LNCAP (cell line): Measurements from ENCODE around the gene GMDS.

Experiments
- TF ChIP-seq, protein P1 (sequence below): fragments of 450-650 bp; IDR thresholded peaks from 2 replicates; pipeline ENCODE4 v1.5.1; 2017; ENCODE audit warnings: mild to moderate bottlenecking

GMDS gene

DNA sequence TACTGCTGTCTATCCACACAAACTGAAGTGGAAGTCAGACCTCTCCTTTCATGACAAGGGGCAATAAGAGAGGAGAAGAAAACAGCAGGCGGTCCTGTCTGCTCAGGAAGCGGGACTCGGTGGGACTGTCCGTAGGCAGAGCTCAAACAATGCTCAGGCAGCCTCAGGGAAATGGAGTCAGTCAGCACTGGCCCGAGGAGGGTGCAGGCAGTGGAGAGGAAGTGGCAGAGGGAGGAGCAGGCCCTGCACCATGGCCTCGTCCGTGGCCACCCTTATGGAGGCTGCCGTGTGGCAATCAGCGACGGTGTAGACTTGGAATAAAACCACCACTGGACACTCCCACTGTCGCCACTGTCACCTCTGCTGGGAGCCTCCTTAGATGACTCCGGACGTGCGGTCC, 616.1 kb downstream of the GMDS start:
- TF ChIP-seq, protein P1, sequence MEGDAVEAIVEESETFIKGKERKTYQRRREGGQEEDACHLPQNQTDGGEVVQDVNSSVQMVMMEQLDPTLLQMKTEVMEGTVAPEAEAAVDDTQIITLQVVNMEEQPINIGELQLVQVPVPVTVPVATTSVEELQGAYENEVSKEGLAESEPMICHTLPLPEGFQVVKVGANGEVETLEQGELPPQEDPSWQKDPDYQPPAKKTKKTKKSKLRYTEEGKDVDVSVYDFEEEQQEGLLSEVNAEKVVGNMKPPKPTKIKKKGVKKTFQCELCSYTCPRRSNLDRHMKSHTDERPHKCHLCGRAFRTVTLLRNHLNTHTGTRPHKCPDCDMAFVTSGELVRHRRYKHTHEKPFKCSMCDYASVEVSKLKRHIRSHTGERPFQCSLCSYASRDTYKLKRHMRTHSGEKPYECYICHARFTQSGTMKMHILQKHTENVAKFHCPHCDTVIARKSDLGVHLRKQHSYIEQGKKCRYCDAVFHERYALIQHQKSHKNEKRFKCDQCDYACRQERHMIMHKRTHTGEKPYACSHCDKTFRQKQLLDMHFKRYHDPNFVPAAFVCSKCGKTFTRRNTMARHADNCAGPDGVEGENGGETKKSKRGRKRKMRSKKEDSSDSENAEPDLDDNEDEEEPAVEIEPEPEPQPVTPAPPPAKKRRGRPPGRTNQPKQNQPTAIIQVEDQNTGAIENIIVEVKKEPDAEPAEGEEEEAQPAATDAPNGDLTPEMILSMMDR: no peak

DNA sequence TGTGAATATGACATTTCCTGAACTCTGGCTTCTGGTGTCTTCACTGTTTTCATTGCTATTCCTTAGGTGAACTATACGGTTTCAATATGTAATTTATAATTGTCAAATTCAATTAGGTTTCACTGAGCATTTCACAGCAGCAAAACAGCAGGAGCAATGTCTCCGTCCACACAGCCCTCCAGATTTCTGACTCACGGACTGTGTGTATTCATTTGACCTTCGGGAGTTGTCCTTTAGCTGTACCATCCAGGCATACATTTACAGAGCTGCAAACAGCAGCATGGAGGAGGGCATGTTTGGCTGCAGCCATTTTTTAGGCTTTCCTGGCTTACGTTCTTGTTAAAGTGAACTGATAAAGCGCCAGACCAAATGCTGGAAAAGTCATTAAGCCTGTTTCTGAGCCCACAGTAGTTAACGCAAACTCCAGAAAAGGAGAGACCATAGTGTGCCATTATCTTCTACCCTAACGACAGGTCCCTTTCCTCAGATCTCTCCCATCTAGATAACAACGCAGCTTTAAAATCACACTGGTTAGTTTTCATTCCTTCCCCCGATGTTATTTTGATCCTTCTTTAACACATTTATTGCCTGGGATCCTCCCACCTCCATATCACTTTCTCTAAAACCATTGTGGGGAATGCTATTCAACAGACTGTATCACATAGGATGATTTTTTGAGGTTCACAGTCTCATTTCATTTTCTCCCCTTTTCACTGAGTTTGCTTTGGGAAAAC, 617.4 kb downstream of the GMDS start:
- TF ChIP-seq, protein P1: no peak

DNA sequence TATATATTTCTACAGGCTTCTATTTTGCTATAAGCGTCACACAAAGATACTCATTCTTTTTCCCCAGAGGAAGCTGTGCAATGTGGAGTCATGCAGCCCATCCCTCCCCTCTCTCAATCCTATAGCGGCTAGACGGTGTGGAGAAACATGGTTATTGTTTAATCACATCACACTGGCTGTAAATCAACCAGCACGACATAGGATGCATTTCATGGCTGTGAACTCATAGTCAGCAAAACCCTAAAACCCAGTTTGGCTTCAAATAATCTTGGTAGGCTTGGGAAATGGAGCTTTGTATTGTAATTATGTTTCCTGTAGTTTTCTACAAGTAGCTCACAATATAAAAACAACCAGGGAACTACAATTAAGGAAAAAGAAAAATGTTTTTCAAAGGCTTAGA, 618.9 kb downstream of the GMDS start:
- TF ChIP-seq, protein P1: no peak

DNA sequence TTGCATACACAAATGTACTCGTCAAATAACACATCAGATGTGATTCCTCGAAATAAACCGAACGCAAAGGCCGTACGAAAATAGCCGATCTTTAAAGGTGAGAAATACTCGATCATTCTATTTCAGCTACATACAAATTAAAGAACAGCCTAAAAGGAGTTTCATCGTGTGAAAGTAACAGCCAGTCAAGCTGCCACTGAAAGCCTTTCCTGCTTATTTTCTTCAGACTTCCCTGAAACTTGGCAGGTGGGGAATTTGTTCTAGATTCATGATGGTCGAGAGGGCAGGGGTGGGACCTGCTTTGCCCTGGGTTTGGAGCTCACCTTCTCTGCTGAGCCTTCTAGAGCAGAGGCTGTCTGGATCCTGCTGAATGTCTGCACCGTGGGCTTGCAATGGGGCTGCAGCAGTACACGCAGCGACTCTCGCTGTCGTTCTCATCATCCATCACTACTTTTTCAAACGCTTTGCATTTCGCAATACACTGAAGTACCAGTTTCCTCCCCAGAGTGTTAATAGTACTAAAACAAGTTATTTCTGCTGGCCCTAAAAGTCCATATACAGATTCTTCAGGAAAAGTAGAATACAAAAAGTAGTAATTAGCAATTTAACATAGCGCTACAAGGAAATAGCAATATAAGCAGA, 619.5 kb downstream of the GMDS start:
- TF ChIP-seq, protein P1: no peak

DNA sequence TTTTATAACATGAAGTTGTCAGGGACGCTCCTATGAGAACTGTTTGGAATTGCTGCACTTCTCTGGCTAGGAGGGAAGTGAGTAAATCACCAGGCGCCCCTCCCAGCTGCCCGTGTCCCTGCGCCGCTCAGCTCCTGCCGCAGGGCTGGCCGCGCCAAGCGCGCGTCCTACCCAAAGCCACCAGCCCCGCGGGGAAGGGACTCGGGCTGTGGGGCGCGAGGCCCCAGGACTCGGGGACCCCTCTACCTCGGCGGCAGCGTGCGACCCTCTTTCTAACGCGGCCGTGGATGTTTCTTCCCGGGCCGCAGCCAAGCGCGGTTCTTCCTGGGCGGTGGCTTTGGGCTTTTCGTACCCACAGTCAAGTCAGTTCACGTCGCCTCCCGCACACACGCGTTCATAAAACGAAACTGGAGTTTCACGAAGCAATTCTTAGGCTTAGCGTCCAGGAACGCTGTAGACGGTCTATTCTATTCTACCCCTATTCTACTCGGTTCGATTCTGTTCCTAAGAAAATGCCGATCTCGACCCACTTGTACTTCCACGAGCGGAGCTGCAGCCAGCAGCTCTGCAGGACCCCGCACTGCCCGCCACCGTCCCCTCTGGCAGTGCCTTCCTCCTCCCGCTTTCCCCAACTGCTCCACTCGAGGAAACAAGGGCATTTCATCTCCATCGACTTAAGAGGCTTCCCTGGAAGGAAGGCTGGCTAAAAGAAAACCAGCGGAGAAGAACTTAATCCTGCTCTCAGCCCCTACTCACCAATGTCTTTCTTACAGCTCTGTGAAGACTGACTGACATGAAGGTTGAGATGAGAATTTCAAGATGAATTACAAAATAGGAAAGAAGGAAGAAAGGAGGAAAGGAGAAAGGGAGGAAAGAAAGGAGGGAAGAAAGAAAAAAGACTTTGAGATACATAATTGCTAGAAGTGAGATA, 620.3 kb downstream of the GMDS start:
- TF ChIP-seq, protein P1: no peak

DNA sequence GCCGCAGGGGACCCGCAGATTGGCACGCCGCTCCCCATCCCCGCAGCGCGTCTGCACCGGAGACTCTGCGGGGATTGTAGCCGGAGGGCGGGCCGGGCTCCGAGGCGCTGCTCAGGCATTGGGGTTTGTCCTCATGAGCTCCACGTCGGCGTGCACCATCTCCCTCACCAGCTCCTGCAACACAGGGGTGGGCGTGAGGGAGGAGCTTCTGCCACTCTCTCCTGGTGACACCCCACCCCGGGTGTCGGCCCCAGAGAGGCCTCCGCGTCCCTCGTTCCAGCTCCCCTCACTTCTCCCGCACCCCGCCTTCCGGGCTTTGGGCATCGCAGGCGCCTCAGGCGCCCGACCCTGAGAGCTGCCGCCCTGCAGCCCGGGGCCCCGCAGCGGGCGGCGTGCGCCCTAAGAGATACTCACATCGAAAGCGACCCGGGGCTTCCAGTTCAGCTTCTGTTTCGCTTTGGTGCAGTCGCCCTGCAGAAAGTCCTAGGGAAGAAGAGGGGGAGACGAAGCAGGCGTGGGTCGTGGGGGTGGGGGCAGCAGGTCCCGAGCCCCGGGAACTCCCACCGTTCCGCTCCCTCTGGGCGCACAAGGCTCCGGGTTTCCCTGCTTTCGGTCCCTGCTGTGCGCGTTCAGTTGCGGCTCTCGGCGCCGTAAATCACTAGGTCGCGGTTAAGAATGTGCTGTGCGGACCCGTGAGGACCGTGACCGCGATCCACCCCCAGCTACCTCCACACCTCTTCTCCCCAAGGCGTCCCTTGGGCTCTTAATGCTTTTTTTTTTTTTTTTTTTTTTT, 621.2 kb downstream of the GMDS start:
- TF ChIP-seq, protein P1: no peak

DNA sequence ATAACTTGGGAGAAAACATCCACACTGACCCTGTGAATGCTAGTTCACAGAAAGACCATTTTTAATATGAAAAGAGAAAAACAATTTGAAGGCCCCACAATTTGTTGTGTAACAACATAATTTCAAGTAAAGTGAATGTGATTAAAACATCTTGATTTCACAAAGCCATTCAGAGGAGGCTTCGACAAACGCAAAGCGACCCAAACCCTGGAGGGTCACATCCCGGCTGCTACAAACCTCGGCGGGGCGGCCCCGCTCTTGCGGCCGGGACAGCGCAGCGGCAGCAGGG, 621.7 kb downstream of the GMDS start:
- TF ChIP-seq, protein P1: no peak
